Osteocyte (in vitro differentiated cells): Measurements from ENCODE around the gene UNC13A. TPM values are rescaled to one million over a fixed set of nuclear protein-coding genes. Genes with fewer than 3 reads are reported as not detected.

ENCODE experiments used
- DNase-seq: peaks from one replicate; pipeline ENCODE4 v3.0.0; 2021; ENCODE audit warnings: mixed read lengths; ENCODE audit not compliant: unreplicated experiment; ENCODE audit errors: extremely low spot score
- H3K27ac Mint-ChIP-seq: one replicate; pipeline ENCODE4 v1.8.0; 2021; ENCODE audit warnings: mild to moderate bottlenecking, mixed read lengths; ENCODE audit not compliant: unreplicated experiment
- H3K27me3 Mint-ChIP-seq: one replicate; pipeline ENCODE4 v1.8.0; 2021; ENCODE audit warnings: mixed read lengths; ENCODE audit not compliant: unreplicated experiment
- H3K36me3 Mint-ChIP-seq: one replicate; pipeline ENCODE4 v1.8.0; 2021; ENCODE audit warnings: mixed read lengths; ENCODE audit not compliant: unreplicated experiment
- H3K4me1 Mint-ChIP-seq: one replicate; pipeline ENCODE4 v1.8.0; 2021; ENCODE audit warnings: mixed read lengths; ENCODE audit not compliant: unreplicated experiment
- H3K4me3 Mint-ChIP-seq: one replicate; pipeline ENCODE4 v1.8.0; 2021; ENCODE audit warnings: mild to moderate bottlenecking, moderate library complexity, mixed read lengths; ENCODE audit not compliant: unreplicated experiment
- H3K9me3 Mint-ChIP-seq: one replicate; pipeline ENCODE4 v1.8.0; 2021; ENCODE audit warnings: mixed read lengths; ENCODE audit not compliant: unreplicated experiment
- total RNA-seq: library from RNA; stranded (reverse); gene quantifications from 2 replicates; pipeline ENCODE4 v1.2.1, GENCODE V29; 2021
- TF ChIP-seq, protein P1 (sequence below): fragments of 200-600 bp; sonication (generic); IDR thresholded peaks from 2 replicates; pipeline ENCODE4 v1.5.0; 2021; ENCODE audit warnings: antibody characterized with exemption, mild to moderate bottlenecking, moderate library complexity

UNC13A gene
- total RNA-seq, 1 donor from 2014 or later = 1.6 TPM

DNA sequence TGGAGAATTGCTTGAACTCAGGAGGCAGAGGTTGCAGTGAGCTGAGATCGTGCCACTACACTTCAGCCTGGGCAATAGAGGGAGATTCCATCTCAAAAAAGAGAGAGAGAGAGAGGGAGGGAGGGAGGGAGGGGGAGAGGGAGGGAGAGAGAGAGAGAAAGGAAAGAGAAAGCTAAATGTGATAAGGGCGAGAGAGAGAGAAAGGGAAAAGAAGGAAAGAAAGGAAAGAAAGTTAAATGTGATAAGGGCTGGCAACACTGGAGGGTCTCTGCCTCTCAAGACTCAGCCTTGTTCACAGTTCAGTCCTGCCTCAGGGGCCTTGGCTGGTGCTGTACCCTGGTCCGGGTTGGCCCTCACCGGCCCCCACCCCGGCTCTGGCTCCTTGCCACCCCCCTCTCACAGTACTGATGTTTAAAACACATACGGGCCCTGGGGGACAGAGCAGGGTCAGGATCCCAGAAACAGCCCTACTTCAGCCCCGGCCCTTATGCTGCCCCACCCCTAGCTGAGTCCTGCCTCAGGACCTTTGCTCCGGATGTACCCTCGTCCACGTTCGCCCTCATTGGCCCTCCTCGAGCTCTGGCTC, 34.6 kb upstream of the UNC13A start:
- H3K4me1 Mint-ChIP-seq = peaks cover 28% of the 10 kb centered on the region
- no peak for DNase-seq
- TF ChIP-seq, protein P1, sequence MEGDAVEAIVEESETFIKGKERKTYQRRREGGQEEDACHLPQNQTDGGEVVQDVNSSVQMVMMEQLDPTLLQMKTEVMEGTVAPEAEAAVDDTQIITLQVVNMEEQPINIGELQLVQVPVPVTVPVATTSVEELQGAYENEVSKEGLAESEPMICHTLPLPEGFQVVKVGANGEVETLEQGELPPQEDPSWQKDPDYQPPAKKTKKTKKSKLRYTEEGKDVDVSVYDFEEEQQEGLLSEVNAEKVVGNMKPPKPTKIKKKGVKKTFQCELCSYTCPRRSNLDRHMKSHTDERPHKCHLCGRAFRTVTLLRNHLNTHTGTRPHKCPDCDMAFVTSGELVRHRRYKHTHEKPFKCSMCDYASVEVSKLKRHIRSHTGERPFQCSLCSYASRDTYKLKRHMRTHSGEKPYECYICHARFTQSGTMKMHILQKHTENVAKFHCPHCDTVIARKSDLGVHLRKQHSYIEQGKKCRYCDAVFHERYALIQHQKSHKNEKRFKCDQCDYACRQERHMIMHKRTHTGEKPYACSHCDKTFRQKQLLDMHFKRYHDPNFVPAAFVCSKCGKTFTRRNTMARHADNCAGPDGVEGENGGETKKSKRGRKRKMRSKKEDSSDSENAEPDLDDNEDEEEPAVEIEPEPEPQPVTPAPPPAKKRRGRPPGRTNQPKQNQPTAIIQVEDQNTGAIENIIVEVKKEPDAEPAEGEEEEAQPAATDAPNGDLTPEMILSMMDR = no peak
- peak overlapping the region; percentile 7 for H3K27ac Mint-ChIP-seq
- no peaks in the 10 kb centered on the region for H3K9me3 Mint-ChIP-seq
- H3K4me3 Mint-ChIP-seq = no peak overlapping the region
- H3K27me3 Mint-ChIP-seq = no peaks in the 10 kb centered on the region
- H3K36me3 Mint-ChIP-seq = peaks cover 9% of the 10 kb centered on the region

DNA sequence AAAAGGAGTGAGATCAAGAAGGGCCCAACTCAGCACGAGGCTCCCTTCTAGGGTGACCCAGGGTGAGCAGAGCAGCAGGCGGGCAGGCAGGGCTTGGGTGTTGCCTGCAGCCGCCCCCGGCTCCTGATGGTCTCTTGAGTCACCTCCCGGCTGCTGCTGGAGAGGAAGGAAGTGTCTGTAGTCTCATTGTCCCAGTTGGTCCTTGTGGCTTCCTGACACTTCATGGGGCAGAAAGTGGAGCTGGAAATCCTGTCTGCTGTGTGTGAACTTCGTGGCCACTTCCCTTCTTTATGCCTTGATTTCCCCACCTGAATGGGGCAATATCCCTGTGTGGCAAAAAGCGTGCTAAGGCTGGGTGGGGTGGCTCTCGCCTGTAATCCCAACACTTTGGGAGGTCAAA, 33.7 kb upstream of the UNC13A start:
- peaks cover 31% of the 10 kb centered on the region for H3K4me1 Mint-ChIP-seq
- H3K9me3 Mint-ChIP-seq = no peaks in the 10 kb centered on the region
- peaks cover 9% of the 10 kb centered on the region for H3K36me3 Mint-ChIP-seq
- no peak overlapping the region for H3K4me3 Mint-ChIP-seq
- H3K27me3 Mint-ChIP-seq = no peaks in the 10 kb centered on the region
- H3K27ac Mint-ChIP-seq = no peak overlapping the region
- no peak for DNase-seq
- TF ChIP-seq, protein P1 = no peak

DNA sequence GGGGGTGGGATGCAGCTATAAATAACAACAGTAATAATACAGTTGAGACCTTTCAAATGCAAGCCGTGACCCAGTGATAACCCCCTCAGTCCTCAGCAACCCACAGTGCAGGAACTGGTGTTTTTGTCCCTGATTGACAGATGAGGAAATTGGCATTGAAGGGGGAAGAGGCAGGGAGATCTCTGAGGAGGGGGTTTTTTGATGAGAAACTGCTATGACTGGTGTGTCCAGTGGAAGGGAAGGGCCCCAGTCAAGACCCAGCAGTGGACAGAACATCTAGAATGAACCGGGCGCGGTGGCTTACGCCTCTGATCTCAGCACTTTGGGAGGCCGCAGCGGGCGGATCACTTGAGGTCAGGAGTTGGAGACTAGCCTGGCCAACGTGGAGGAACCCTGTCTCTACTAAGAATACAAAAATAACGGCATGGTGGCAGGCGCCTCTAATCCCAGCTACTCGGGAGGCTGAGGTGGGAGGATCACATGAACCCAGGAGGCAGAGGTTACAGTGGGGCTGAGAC, 33.0 kb upstream of the UNC13A start:
- Mint-ChIP-seq H3K27ac (peak overlapping the region; percentile 31), H3K27me3 (no peaks in the 10 kb centered on the region), H3K9me3 (no peaks in the 10 kb centered on the region), H3K4me1 (peaks cover 31% of the 10 kb centered on the region), H3K36me3 (peaks cover 9% of the 10 kb centered on the region), H3K4me3 (peak overlapping the region; percentile 80)
- TF ChIP-seq, protein P1 = no peak
- DNase-seq = no peak

DNA sequence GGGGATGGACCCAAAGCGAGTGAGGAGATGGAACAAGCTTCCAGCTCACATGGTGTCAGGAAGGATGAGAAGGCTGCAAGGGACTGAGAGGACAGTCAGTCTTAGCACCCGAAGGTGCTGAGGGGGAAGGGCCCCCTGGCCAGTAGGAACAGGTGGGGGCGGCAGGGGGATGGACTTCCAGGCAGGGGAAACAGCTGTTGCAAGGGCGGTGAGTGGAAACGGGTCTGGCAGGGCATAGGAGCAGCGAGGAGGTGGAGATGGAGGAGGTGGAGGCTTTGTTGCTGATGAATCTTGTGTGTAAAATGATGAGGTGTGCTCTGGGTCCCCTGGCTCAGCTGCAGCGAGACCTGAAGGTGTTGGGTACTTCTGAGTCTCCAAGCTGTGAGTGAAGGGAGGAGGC, 32.3 kb upstream of the UNC13A start:
- Mint-ChIP-seq H3K4me1 (peaks cover 31% of the 10 kb centered on the region), H3K27ac (peak overlapping the region; percentile 74), H3K4me3 (peak overlapping the region; percentile 80), H3K27me3 (no peaks in the 10 kb centered on the region), H3K9me3 (no peaks in the 10 kb centered on the region), H3K36me3 (peaks cover 9% of the 10 kb centered on the region)
- no peak for DNase-seq
- TF ChIP-seq, protein P1 = no peak

DNA sequence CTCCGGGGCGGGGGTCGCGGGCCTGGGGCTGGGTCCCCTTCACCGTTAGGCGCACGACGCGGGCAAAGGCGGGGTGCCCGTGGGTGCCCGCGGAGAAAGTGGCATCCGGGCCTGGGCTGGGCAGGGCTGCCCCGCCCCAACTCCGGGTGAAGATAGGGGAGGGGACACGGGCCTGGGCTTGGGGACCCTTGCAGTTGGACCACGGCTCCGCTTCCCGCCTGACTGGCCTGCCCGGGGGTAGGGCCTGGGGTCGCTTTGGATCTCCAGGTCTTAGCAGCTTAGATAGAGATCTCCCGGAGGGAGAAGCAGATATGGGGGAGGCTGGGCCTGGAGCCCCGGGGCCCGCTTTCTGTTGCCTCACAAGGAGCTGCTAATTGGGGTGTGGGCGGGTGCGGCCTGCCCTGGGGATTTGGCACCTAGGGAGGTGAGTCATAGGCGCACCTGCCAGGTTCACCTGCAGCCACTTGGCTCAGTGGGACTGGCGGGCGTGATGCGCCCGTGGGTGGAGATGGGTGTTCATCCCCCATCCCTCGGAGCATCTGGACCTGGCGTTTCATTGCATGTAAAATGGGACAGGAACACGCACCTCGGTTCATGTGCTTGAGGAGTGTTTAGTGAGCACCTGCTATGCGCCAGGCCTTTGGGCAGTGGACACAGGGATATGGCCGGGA, 31.7 kb upstream of the UNC13A start:
- H3K27ac Mint-ChIP-seq = peak overlapping the region; percentile 74
- TF ChIP-seq, protein P1 = no peak
- no peaks in the 10 kb centered on the region for H3K27me3 Mint-ChIP-seq
- H3K9me3 Mint-ChIP-seq = no peaks in the 10 kb centered on the region
- H3K4me3 Mint-ChIP-seq = peak overlapping the region; percentile 80
- peaks cover 31% of the 10 kb centered on the region for H3K4me1 Mint-ChIP-seq
- DNase-seq = no peak
- peaks cover 7% of the 10 kb centered on the region for H3K36me3 Mint-ChIP-seq
